HepG2 (cell line): Measurements from ENCODE around the gene MORF4L1. TPM values are rescaled to one million over a fixed set of nuclear protein-coding genes. Genes with fewer than 3 reads are reported as not detected.

Source experiments
- ATAC-seq: fragments of 200-7000 bp; cut with Tn5 transposase; 3 replicates; pipeline ENCODE4 v1.9.1; 2020; ENCODE audit warnings: mild to moderate bottlenecking, moderate library complexity
- BruUV-seq: library from RNA; stranded (reverse); fragments of 400-500 nt; replicated peaks from 2 replicates; lab custom pipeline; 2021; lab: Mats Ljungman, UMichigan
- CTCF ChIA-PET: fragments of 300-600 bp; formaldehyde crosslinking; extraction: SDS; loops from one replicate; lab custom pipeline; 2021; ENCODE audit warnings: low total read pairs, inconsistent platforms, low intra/inter-chr PET ratio; lab: Yijun Ruan, JAX
- POLR2A ChIA-PET: fragments of 350-600 bp; sonication (Branson Sonifier 250); formaldehyde crosslinking; loops from one replicate; lab custom pipeline; 2020; ENCODE audit warnings: antibody characterized with exemption, inconsistent platforms; lab: Yijun Ruan, JAX
- DNase-seq: peaks from one replicate; pipeline ENCODE4 v3.0.0-alpha.2; 2015; ENCODE audit warnings: low spot score
- FAIRE-seq: peaks from 3 replicates; lab custom pipeline; 2011; peaks lifted over from hg19 to GRCh38; lab: Jason Lieb, UNC
- H2AFZ ChIP-seq: one replicate; pipeline ENCODE4 v1.6.1; 2011; ENCODE audit warnings: low read length, inconsistent platforms
- H3K27ac ChIP-seq: fragments of 300-600 bp; 3 replicates; pipeline ENCODE4 v1.8.0; 2011; ENCODE audit warnings: mixed run types, mild to moderate bottlenecking, mixed read lengths, low read length, inconsistent platforms; ENCODE audit not compliant: insufficient read depth; ENCODE audit errors: extremely low read length
- H3K27me3 ChIP-seq, 2 experiments: fragments of 200-600 bp in 1 of 2; 2 replicates in 1 of 2; 3 replicates in 1 of 2; pipeline versions ENCODE4 v1.6.0 to v1.8.0; 2011; ENCODE audit warnings: low read length in 2 of 2, mild to moderate bottlenecking in 2 of 2, moderate library complexity in 2 of 2, inconsistent platforms in 1 of 2; ENCODE audit not compliant: insufficient read depth in 2 of 2, control insufficient read depth in 1 of 2
- H3K36me3 ChIP-seq, 2 experiments: fragments of 200-600 bp in 1 of 2; replicated peaks in 1 of 2; 2 replicates in 1 of 2; 3 replicates in 1 of 2; pipeline versions ENCODE4 v1.5.1 to v1.8.0; 2011; ENCODE audit warnings: low read length in 2 of 2, inconsistent platforms in 1 of 2; ENCODE audit not compliant: insufficient read depth in 2 of 2, control insufficient read depth in 1 of 2
- H3K4me1 ChIP-seq: 2 replicates; pipeline ENCODE4 v1.5.1; 2012; ENCODE audit warnings: low read length, inconsistent platforms; ENCODE audit not compliant: insufficient read depth
- H3K4me2 ChIP-seq: 2 replicates; pipeline ENCODE4 v1.6.0; 2011; ENCODE audit warnings: low read depth, low read length, inconsistent platforms
- H3K4me3 ChIP-seq, 3 experiments: fragments of 200-600 bp in 1 of 3; sonication (generic), shearing (Covaris generic) in 1 of 3; replicated peaks in 1 of 3; 2 replicates each; pipeline ENCODE4 v1.5.1; 2011 to 2016; ENCODE audit warnings: low read length in 3 of 3, inconsistent platforms in 2 of 3, low read depth in 2 of 3, mild to moderate bottlenecking in 2 of 3, control low read depth in 1 of 3, mixed read lengths in 1 of 3; ENCODE audit not compliant: insufficient read depth in 1 of 3
- H3K79me2 ChIP-seq: one replicate; pipeline ENCODE4 v1.6.1; 2011; ENCODE audit warnings: low read length, inconsistent platforms; ENCODE audit not compliant: insufficient read depth
- H3K9ac ChIP-seq: 2 replicates; pipeline ENCODE4 v1.6.0; 2011; ENCODE audit warnings: mild to moderate bottlenecking, low read depth, low read length, inconsistent platforms; ENCODE audit not compliant: insufficient read depth
- H3K9me3 ChIP-seq: 2 replicates; pipeline ENCODE4 v1.5.1; 2012; ENCODE audit warnings: mild to moderate bottlenecking, low read length
- H4K20me1 ChIP-seq: 2 replicates; pipeline ENCODE4 v1.6.0; 2011; ENCODE audit warnings: inconsistent platforms, mild to moderate bottlenecking, low read length, moderate library complexity; ENCODE audit not compliant: insufficient read depth
- NFE2L2 ChIP-seq: fragments of 150-350 bp; IDR thresholded peaks from 2 replicates; pipeline ENCODE4 v1.6.1; 2014; ENCODE audit warnings: low read length
- SATB2 ChIP-seq: sonication (generic); formaldehyde crosslinking; IDR thresholded peaks from 2 replicates; pipeline ENCODE4 v1.5.0; 2020; ENCODE audit warnings: missing genetic modification reagents
- SIN3A ChIP-seq: IDR thresholded peaks from 2 replicates; pipeline ENCODE4 v1.6.1; 2011; ENCODE audit warnings: low read depth, mild to moderate bottlenecking, control low read depth, low read length, borderline replicate concordance
- SIX4 ChIP-seq: sonication (generic); formaldehyde crosslinking; IDR thresholded peaks from 2 replicates; pipeline ENCODE4 v1.4.0; 2020; ENCODE audit warnings: missing genetic modification reagents
- SRY ChIP-seq: sonication (generic); formaldehyde crosslinking; IDR thresholded peaks from 2 replicates; pipeline ENCODE4 v1.8.0; 2022; ENCODE audit warnings: mild to moderate bottlenecking, missing genetic modification reagents
- XBP1 ChIP-seq: sonication (generic); formaldehyde crosslinking; IDR thresholded peaks from 2 replicates; pipeline ENCODE4 v1.5.0; 2020; ENCODE audit warnings: missing genetic modification reagents
- ZNF451 ChIP-seq: sonication (generic); formaldehyde crosslinking; IDR thresholded peaks from 2 replicates; pipeline ENCODE4 v1.5.0; 2020; ENCODE audit warnings: mild to moderate bottlenecking, missing genetic modification reagents
- ZNF775 ChIP-seq: sonication (generic); formaldehyde crosslinking; IDR thresholded peaks from 2 replicates; pipeline ENCODE4 v1.4.0; 2020; ENCODE audit warnings: missing genetic modification reagents, mild to moderate bottlenecking, moderate library complexity, borderline replicate concordance
- WGBS: methylation state at CpG from one replicate; pipeline ENCODE4 v1.1.6; 2017; ENCODE audit warnings: low lambda C conversion rate; 5-methylcytosine and 5-hydroxymethylcytosine counted together
- in situ Hi-C: cut with HindIII; loops from 2 replicates; pipeline ENCODE4 v1.10.0; 2017; ENCODE audit warnings: low pct_unique_long_range_greater_than_20kb; ENCODE audit not compliant: extremely low pct_ligation_motif_present
- intact Hi-C: fragments of 100-400 bp; cut with micrococcal nuclease; formaldehyde crosslinking; loops from one replicate; pipeline ENCODE4 v1.10.0; 2022; ENCODE audit not compliant: unreplicated experiment
- polyA plus RNA-seq, 8 experiments: library from polyadenylated mRNA; depleted of rRNA in 3 of 8; stranded (reverse) in 7 of 8; unstranded in 1 of 8; fragments of >200 nt; fragmentation: Illumina TruSeq in 4 of 8; extraction: Trizol in 4 of 8; gene quantifications; 2 replicates each; pipeline versions ENCODE4 v1.2.1 to v1.2.3, GENCODE V29; 2011 to 2016; ENCODE audit warnings: low read depth in 4 of 8, missing spikeins in 1 of 8, mixed read lengths in 1 of 8; ENCODE audit not compliant: insufficient read depth in 1 of 8
- total RNA-seq, 5 experiments: library from RNA; depleted of rRNA; stranded (reverse); fragments of >200 nt; fragmentation: Illumina TruSeq; extraction: Trizol; gene quantifications; 2 replicates each; pipeline ENCODE4 v1.2.3, GENCODE V29; 2016; ENCODE audit warnings: low read depth in 1 of 5
- TF ChIP-seq, protein P1 (sequence below): sonication (generic); formaldehyde crosslinking; IDR thresholded peaks from 2 replicates; pipeline ENCODE4 v1.8.0; 2022; ENCODE audit warnings: missing genetic modification reagents, mild to moderate bottlenecking, borderline replicate concordance
- TF ChIP-seq, protein P2 (sequence below): sonication (generic); formaldehyde crosslinking; IDR thresholded peaks from 2 replicates; pipeline ENCODE4 v1.8.0; 2022; ENCODE audit warnings: missing genetic modification reagents, mild to moderate bottlenecking, inconsistent platforms, borderline replicate concordance

Gene MORF4L1
- total and polyA plus RNA-seq, 2 of the 13 experiments (the other 11 are each of a cell fraction or from before 2014, with no cell fraction given) = 218 to 219 TPM

DNA sequence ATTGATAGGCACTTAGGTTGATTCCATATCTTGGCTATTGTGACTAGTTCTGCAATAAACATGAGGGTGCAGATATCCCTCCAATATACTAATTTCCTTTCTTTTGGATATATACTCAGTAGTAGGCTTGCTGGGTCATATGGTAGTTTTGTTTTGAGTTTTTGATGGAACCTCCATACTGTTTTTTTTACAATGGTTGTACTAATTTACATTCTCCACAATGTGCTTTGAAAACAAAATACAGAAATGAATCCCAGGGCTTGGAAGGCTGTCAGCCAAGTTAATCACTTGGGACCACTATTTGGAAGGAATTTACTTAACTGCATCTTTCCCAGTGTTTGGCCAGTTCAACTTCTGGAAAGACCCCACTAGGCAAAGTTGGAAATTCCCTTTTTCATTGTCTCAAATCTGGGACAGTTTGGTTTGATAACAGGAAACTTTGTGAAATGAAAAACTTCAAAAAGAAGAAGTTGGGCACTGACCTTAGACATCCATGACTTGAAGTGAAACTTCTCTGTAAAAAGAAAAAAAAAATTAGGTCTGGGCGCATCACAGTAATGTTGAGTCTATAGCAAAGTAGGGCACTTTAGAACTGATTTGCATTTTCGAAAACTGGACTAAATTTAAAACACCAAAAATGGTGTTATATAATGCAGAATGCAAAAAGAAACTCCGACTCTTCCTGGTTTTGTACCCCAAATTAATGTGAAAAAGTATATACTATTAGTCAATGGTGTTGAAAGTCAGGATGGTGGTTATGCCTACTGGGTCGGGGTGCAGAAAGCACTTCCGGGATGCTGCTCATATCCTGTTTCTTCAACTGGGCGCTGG lies 66.2 kb downstream of the MORF4L1 start:
- TF ChIP-seq, protein P1, sequence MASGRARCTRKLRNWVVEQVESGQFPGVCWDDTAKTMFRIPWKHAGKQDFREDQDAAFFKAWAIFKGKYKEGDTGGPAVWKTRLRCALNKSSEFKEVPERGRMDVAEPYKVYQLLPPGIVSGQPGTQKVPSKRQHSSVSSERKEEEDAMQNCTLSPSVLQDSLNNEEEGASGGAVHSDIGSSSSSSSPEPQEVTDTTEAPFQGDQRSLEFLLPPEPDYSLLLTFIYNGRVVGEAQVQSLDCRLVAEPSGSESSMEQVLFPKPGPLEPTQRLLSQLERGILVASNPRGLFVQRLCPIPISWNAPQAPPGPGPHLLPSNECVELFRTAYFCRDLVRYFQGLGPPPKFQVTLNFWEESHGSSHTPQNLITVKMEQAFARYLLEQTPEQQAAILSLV (CRISPR knock-in tag) = no peak
- TF ChIP-seq ZNF451 (CRISPR knock-in tag) = no peak
- TF ChIP-seq SRY (CRISPR knock-in tag) = no peak
- no peak for TF ChIP-seq ZNF775 (CRISPR knock-in tag)
- no peak for TF ChIP-seq XBP1
- no peak for TF ChIP-seq SATB2 (CRISPR knock-in tag)
- TF ChIP-seq SIX4 = no peak
- no peak for TF ChIP-seq SIN3A
- TF ChIP-seq NFE2L2 = no peak
- TF ChIP-seq, protein P2, sequence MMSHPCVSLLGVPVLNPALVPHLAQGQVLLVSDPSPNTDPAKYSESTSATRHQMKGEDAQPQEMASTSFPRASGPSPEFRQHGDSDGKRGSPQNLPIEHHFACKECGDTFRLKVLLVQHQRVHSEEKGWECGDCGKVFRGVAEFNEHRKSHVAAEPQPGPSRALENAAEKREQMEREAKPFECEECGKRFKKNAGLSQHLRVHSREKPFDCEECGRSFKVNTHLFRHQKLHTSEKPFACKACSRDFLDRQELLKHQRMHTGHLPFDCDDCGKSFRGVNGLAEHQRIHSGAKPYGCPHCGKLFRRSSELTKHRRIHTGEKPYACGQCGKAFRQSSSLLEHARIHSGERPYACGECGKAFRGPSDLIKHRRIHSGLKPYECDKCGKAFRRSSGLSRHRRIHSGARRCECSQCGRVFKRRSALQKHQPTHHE (CRISPR knock-in tag) = no peak
- Histone ChIP-seq H3K27ac (no peak overlapping the region), H3K4me3 (no peak overlapping the region), H3K27me3 (no peaks in the 10 kb centered on the region), H2AFZ (no peak overlapping the region), H3K9ac (no peak overlapping the region), H3K4me2 (no peak overlapping the region), H3K4me1 (peaks cover 15% of the 10 kb centered on the region), H3K9me3 (no peaks in the 10 kb centered on the region), H3K36me3 (peaks cover 13 to 38% of the 10 kb centered on the region in 2 experiments), H4K20me1 (no peaks in the 10 kb centered on the region), H3K79me2 (peaks cover 19% of the 10 kb centered on the region)
- intact Hi-C loops (no loop called here), in situ Hi-C loops (no loop called here)
- ChIA-PET CTCF (no interaction called here), POLR2A (no interaction called here)
- DNase-seq (no peak), ATAC-seq (no peak), FAIRE-seq (no peak)
- no TSS peak for BruUV-seq
- 97% methylated on average over 6 of the region's 6 CpGs for WGBS
